GM18520 (cell line): ENCODE results near the gene ADTRP.
"Not testable (repeated sequence)": the region's sequence is repeated elsewhere in the genome, so short reads cannot be mapped to it uniquely, and the experiment has no call there.

Experiments used
- ATAC-seq: cut with Tn5 transposase; IDR thresholded peaks from one replicate; pipeline ENCODE4 v1.9.1; 2021; ENCODE audit not compliant: unreplicated experiment

ADTRP gene

GRCh38 chr6:11702089-11702488 lies 76.5 kb downstream of the ADTRP start:
- ATAC-seq: no peak

- ATAC-seq: no peak
Measured at GRCh38 chr6:11701573-11701972, 77.0 kb downstream of the ADTRP start.

- no peak for ATAC-seq
Measured at GRCh38 chr6:11700118-11700718, 78.4 kb downstream of the ADTRP start.

- no peak for ATAC-seq
Measured at GRCh38 chr6:11699576-11699975, 79.0 kb downstream of the ADTRP start.

GRCh38 chr6:11692451-11693376 lies 85.9 kb downstream of the ADTRP start:
- no peak for ATAC-seq

GRCh38 chr6:11689847-11690246 lies 88.8 kb downstream of the ADTRP start:
- no peak for ATAC-seq

- not testable (repeated sequence) for ATAC-seq
Measured at GRCh38 chr6:11689400-11689799, 89.2 kb downstream of the ADTRP start.

GRCh38 chr6:11688425-11688709 lies 90.2 kb downstream of the ADTRP start:
- no peak for ATAC-seq

- no peak for ATAC-seq
Measured at GRCh38 chr6:11685481-11686093, 93.0 kb downstream of the ADTRP start.

GRCh38 chr6:11684901-11685480 lies 93.6 kb downstream of the ADTRP start:
- no peak for ATAC-seq

- no peak for ATAC-seq
Measured at GRCh38 chr6:11683871-11684270, 94.7 kb downstream of the ADTRP start.

- ATAC-seq: no peak
Measured at GRCh38 chr6:11682561-11682975, 96.0 kb downstream of the ADTRP start.

- ATAC-seq: no peak
Measured at GRCh38 chr6:11681770-11682169, 96.8 kb downstream of the ADTRP start.

- ATAC-seq: no peak
Measured at GRCh38 chr6:11681357-11681756, 97.2 kb downstream of the ADTRP start.

GRCh38 chr6:11680479-11680878 lies 98.1 kb downstream of the ADTRP start:
- ATAC-seq: not testable (repeated sequence)

GRCh38 chr6:11679099-11679498 lies 99.5 kb downstream of the ADTRP start:
- no peak for ATAC-seq

GRCh38 chr6:11675601-11676000 lies 103.0 kb downstream of the ADTRP start:
- ATAC-seq: no peak

- no peak for ATAC-seq
Measured at GRCh38 chr6:11672669-11673068, 105.9 kb downstream of the ADTRP start.

GRCh38 chr6:11672256-11672655 lies 106.3 kb downstream of the ADTRP start:
- no peak for ATAC-seq

- no peak for ATAC-seq
Measured at GRCh38 chr6:11669696-11670095, 108.9 kb downstream of the ADTRP start.

- ATAC-seq: no peak
Measured at GRCh38 chr6:11668455-11668854, 110.1 kb downstream of the ADTRP start.

GRCh38 chr6:11667876-11668275 lies 110.7 kb downstream of the ADTRP start:
- no peak for ATAC-seq
